DMS79 treated with DMSO at 0.1 percent for 48 hours (cell line): Measurements from ENCODE around the gene SRD5A3.

ENCODE experiments used
- DNase-seq: peaks from one replicate; lab custom pipeline; 2025; lab: John Stamatoyannopoulos, UW

SRD5A3 gene

GRCh38 chr4:55407764-55408163, 61.7 kb downstream of the SRD5A3 start:
- DNase-seq = no peak

GRCh38 chr4:55409468-55410171, 63.6 kb downstream of the SRD5A3 start:
- DNase-seq = no peak

GRCh38 chr4:55410431-55410830, 64.4 kb downstream of the SRD5A3 start:
- no peak for DNase-seq

- DNase-seq = no peak
Observed at GRCh38 chr4:55411621-55412020, 65.6 kb downstream of the SRD5A3 start.

GRCh38 chr4:55416176-55416575, 70.1 kb downstream of the SRD5A3 start:
- no peak for DNase-seq
